ENCODE measurements around the gene BCHE. TPM values are rescaled to one million over a fixed set of nuclear protein-coding genes. Genes with fewer than 3 reads are reported as not detected.

Gene BCHE
- total and polyA plus RNA-seq, 2 of the 13 experiments (the other 11 are each of a cell fraction or from before 2014, with no cell fraction given): not detected

DNA sequence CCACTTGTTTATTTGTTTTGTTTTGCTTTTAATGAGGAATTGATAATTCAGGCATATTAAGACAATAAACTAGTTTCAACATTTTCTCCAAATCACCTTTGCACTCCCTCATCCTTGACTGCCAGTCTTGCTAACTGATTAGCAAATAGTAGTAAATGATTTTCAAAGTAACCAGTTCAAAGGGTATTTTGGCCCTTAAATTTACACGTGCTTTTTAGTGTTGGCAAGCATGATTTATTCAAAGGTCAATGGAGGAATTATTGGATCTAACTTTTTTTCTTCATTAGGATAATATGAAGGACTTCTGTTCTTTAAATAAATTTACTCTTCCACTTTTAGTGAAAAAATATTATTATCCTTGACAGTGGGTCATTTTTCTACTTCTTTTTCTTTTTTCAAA is 53.8 kb downstream of the BCHE start (continued):
- peak; percentile 73 for TF ChIP-seq HNF4G (IDR thresholded peaks at IDR 0.05; ENCODE audit: borderline replicate concordance, low read depth, low read length)
- no peak for TF ChIP-seq HNF4G (CRISPR knock-in tag; IDR thresholded peaks at IDR 0.05; ENCODE audit: borderline replicate concordance, low read depth)
- 0 out of 2 replicates have a peak, but pooled peaks have one; percentile 12 for TF ChIP-seq TBX3 (IDR thresholded peaks at IDR 0.05; ENCODE audit: borderline replicate concordance)
- TF ChIP-seq, protein P1, sequence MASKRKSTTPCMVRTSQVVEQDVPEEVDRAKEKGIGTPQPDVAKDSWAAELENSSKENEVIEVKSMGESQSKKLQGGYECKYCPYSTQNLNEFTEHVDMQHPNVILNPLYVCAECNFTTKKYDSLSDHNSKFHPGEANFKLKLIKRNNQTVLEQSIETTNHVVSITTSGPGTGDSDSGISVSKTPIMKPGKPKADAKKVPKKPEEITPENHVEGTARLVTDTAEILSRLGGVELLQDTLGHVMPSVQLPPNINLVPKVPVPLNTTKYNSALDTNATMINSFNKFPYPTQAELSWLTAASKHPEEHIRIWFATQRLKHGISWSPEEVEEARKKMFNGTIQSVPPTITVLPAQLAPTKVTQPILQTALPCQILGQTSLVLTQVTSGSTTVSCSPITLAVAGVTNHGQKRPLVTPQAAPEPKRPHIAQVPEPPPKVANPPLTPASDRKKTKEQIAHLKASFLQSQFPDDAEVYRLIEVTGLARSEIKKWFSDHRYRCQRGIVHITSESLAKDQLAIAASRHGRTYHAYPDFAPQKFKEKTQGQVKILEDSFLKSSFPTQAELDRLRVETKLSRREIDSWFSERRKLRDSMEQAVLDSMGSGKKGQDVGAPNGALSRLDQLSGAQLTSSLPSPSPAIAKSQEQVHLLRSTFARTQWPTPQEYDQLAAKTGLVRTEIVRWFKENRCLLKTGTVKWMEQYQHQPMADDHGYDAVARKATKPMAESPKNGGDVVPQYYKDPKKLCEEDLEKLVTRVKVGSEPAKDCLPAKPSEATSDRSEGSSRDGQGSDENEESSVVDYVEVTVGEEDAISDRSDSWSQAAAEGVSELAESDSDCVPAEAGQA (IDR thresholded peaks at IDR 0.05; ENCODE audit: low read depth): no peak
- TF ChIP-seq, protein P1 (CRISPR knock-in tag; IDR thresholded peaks at IDR 0.05; ENCODE audit: borderline replicate concordance): 0 out of 2 replicates have a peak, but pooled peaks have one; percentile 27
- TF ChIP-seq IRF2 (CRISPR knock-in tag; IDR thresholded peaks at IDR 0.05): peak; percentile 29; the same call in 1 of the 2 replicates
- TF ChIP-seq MXI1 (IDR thresholded peaks at IDR 0.05; ENCODE audit: borderline replicate concordance, low read depth, low read length): no peak
- no peak for TF ChIP-seq ZSCAN31 (CRISPR knock-in tag; IDR thresholded peaks at IDR 0.05; ENCODE audit: low read depth)
- peak; percentile 44; the same call in 1 of the 2 replicates for TF ChIP-seq FOXJ3 (CRISPR knock-in tag; IDR thresholded peaks at IDR 0.05; ENCODE audit: borderline replicate concordance)
- TF ChIP-seq, protein P2, sequence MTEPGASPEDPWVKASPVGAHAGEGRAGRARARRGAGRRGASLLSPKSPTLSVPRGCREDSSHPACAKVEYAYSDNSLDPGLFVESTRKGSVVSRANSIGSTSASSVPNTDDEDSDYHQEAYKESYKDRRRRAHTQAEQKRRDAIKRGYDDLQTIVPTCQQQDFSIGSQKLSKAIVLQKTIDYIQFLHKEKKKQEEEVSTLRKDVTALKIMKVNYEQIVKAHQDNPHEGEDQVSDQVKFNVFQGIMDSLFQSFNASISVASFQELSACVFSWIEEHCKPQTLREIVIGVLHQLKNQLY (CRISPR knock-in tag; IDR thresholded peaks at IDR 0.05): peak; percentile 90
- peak; percentile 53 for TF ChIP-seq CEBPG (CRISPR knock-in tag; IDR thresholded peaks at IDR 0.05)
- peak; percentile 68; the same call in 1 of the 2 replicates for TF ChIP-seq ZNF644 (CRISPR knock-in tag; IDR thresholded peaks at IDR 0.05; ENCODE audit: low read depth)
- TF ChIP-seq GATAD2A (CRISPR knock-in tag; IDR thresholded peaks at IDR 0.05): peak; percentile 66
- TF ChIP-seq, protein P3, sequence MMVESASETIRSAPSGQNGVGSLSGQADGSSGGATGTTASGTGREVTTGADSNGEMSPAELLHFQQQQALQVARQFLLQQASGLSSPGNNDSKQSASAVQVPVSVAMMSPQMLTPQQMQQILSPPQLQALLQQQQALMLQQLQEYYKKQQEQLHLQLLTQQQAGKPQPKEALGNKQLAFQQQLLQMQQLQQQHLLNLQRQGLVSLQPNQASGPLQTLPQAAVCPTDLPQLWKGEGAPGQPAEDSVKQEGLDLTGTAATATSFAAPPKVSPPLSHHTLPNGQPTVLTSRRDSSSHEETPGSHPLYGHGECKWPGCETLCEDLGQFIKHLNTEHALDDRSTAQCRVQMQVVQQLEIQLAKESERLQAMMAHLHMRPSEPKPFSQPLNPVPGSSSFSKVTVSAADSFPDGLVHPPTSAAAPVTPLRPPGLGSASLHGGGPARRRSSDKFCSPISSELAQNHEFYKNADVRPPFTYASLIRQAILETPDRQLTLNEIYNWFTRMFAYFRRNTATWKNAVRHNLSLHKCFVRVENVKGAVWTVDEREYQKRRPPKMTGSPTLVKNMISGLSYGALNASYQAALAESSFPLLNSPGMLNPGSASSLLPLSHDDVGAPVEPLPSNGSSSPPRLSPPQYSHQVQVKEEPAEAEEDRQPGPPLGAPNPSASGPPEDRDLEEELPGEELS (CRISPR knock-in tag; IDR thresholded peaks at IDR 0.05): peak; percentile 37; the same call in 1 of the 2 replicates
- no peak for TF ChIP-seq ZNF674 (CRISPR knock-in tag; IDR thresholded peaks at IDR 0.05; ENCODE audit: low read depth)
